Measurements from ENCODE around the gene PDX1.

Gene PDX1

DNA sequence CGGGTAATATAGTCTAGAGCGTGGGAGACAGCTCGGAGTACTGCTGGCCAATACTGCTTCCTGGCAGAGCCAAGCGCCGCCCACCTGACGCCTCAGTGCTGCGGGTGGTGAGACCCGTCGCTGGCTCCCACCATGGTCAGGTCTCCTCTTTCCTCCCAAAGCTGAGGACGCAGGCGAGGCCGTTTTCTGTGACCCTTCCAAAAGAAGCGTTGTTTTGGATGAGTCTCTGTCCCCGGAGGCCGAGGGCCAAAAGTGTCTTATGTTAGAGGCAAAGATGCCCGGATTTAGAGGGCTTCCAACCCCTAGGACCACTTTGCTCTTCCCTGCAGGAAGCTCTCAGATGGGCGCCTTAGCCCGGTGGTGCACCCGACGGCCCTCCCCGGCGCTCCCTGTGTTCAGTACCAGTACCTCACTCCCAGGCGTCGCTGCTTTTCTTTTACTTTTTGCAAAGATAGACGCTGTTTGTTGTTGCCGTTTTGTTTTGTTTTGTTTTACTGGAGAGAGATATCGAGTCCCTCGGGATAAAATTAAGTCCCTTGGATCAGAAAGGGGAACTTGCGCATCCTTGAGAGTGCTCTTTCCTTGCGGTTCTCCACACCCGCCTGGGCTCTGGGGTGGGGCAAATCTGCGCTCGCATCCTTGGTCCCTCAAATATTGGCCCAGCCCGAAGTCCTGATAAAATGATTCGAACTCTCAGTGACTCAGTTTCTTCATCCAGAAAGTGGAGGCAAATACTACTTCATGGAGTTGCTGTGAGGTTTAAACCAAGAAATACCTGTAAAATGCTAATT is 7.0 kb downstream of the PDX1 start:
- DNase-seq (ENCODE audit: low read depth) = no peak
- no peak overlapping the region for H3K4me3 ChIP-seq (ENCODE audit: control insufficient read depth, low read depth, low read length)
- TF ChIP-seq, protein P1, sequence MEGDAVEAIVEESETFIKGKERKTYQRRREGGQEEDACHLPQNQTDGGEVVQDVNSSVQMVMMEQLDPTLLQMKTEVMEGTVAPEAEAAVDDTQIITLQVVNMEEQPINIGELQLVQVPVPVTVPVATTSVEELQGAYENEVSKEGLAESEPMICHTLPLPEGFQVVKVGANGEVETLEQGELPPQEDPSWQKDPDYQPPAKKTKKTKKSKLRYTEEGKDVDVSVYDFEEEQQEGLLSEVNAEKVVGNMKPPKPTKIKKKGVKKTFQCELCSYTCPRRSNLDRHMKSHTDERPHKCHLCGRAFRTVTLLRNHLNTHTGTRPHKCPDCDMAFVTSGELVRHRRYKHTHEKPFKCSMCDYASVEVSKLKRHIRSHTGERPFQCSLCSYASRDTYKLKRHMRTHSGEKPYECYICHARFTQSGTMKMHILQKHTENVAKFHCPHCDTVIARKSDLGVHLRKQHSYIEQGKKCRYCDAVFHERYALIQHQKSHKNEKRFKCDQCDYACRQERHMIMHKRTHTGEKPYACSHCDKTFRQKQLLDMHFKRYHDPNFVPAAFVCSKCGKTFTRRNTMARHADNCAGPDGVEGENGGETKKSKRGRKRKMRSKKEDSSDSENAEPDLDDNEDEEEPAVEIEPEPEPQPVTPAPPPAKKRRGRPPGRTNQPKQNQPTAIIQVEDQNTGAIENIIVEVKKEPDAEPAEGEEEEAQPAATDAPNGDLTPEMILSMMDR (IDR thresholded peaks at IDR 0.05; ENCODE audit: control insufficient read depth, insufficient read depth, low read depth, low read length, missing control alignments) = no peak

DNA sequence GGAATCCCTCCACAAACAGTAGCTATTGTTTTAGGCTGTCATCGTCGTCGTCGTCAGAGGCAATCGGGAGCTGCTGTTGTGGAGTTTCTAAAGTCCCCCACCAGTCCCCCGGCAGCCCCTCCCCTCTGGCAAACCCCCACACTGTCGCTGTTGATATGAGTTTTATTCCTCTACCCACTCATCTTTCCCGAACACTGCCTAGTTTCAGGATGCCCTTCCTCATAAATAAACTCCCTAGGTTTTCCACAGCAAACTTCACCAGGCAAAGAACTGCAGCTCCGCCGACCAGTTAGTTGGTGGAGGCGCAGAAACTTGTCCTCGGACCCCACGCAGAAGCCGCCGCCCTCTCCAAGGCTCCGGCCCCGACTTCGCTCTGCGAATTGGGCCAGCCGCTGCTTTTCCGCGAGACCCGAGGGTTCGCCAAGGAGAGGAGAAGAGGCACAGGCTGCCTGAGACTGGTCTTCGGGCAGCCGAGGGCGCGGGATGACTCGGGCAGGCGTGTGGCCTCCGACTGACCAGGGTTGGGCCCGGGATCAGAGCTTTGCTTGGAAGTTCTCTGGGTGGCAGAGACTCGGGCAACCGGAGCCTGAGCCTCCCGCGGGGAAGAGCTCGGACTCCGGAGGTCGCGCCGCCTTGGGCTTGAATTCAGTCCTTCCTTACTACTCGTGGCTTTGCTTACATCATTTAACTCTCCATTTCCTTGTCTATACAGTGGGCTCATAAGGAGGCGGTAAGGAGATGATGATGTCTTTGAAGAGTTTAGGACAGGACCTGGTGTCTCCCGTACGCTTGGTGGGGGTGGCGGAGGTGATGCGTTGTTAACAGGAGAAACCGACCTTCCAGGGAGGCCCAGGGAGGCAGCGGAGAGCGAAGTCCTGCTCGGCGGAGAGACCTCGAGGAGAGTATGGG is 7.9 kb downstream of the PDX1 start:
- H3K4me3 ChIP-seq (ENCODE audit: control insufficient read depth, low read depth, low read length) = no peak overlapping the region
- no peak for DNase-seq (ENCODE audit: low read depth)
- TF ChIP-seq, protein P1 (IDR thresholded peaks at IDR 0.05; ENCODE audit: control insufficient read depth, insufficient read depth, low read depth, low read length, missing control alignments) = no peak

DNA sequence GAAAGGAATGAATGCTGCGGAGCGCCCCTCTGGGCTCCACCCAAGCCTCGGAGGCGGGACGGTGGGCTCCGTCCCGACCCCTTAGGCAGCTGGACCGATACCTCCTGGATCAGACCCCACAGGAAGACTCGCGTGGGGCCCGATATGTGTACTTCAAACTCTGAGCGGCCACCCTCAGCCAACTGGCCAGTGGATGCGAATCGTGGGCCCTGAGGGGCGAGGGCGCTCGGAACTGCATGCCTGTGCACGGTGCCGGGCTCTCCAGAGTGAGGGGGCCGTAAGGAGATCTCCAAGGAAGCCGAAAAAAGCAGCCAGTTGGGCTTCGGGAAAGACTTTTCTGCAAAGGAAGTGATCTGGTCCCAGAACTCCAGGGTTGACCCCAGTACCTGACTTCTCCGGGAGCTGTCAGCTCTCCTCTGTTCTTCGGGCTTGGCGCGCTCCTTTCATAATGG is 8.6 kb downstream of the PDX1 start:
- H3K4me3 ChIP-seq (ENCODE audit: control insufficient read depth, low read depth, low read length) = no peak overlapping the region
- TF ChIP-seq, protein P1 (IDR thresholded peaks at IDR 0.05; ENCODE audit: control insufficient read depth, insufficient read depth, low read depth, low read length, missing control alignments) = no peak
- DNase-seq (ENCODE audit: low read depth) = no peak

DNA sequence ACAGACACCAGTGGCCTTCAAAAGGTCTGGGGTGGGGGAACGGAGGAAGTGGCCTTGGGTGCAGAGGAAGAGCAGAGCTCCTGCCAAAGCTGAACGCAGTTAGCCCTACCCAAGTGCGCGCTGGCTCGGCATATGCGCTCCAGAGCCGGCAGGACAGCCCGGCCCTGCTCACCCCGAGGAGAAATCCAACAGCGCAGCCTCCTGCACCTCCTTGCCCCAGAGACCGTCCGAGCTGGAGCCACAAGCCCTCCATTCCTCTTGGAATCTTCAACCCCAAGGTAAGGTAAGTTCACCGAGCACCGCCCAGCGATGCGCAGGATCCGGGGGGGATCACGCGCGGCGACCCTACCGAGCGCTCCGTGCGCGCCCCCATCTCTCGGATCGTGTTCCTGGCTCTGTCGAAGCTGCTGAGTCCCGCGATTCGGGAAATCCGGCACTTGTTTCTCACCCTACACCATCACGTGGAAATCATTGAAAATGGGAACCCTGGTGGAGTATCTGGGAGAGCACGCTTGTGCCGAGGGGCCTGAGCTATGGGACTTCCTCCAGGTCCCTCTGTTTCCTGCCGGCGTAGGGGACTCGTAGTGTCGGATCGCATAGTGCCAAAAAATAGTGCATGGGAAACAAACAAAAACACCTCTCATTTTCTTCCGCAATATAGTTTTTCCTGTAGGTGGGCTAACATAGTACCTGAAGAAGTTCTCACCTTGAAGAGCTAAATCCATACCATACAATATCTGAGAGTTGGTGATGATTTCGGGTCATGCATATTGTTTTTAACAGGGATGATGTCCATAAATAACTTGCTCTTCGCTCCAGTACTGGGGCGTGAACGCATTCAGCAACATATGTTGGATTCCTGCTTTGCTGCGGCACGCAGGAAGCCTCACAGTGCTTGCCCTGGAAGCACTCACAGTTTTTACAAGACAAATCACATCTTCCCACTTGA is 9.3 kb downstream of the PDX1 start:
- H3K4me3 ChIP-seq (ENCODE audit: control insufficient read depth, low read depth, low read length) = no peak overlapping the region
- TF ChIP-seq, protein P1 (IDR thresholded peaks at IDR 0.05; ENCODE audit: control insufficient read depth, insufficient read depth, low read depth, low read length, missing control alignments) = no peak
- no peak for DNase-seq (ENCODE audit: low read depth)

DNA sequence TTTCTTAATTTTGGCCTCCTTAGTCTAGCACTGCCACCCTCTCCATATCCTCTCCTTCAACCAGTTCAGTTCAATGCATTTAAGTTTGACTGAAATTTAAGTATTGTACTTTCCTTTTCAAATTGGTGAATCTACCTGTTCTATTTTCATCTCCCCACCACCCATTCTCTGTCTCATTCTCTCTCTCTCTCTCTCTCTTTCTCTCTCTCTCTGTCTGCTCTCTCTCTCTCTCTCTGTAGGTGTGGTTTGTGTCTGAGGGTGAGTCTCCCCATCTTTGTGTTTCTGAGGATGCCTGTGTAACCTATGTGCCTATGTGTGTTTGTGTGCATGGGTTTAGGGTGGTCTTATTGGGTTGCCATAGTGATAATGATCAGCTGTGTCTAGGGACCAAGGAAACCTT is 10.1 kb downstream of the PDX1 start:
- TF ChIP-seq, protein P1 (IDR thresholded peaks at IDR 0.05; ENCODE audit: control insufficient read depth, insufficient read depth, low read depth, low read length, missing control alignments) = no peak
- no peak overlapping the region for H3K4me3 ChIP-seq (ENCODE audit: control insufficient read depth, low read depth, low read length)
- DNase-seq (ENCODE audit: low read depth) = no peak

DNA sequence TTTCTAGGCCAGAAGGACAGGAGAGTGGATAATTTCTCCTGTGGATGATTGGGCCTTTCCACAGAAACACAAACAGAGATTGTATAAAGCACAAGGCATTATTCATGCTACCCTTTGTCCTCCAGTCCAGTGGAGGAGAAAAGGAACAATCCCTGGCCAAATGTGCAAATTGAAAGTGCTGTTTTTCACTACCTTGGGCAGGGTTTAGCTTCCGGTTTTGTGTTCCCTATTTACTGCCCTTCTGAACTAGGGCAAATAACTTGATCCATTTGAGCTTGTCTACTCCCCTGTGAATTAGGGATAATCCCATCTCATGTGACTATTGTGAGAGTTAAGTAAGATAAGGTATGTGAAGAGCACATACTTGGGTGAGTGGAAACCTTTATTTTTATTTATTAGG is 13.3 kb downstream of the PDX1 start:
- no peak for DNase-seq (ENCODE audit: low read depth)
- no peak overlapping the region for H3K4me3 ChIP-seq (ENCODE audit: control insufficient read depth, low read depth, low read length)
- TF ChIP-seq, protein P1 (IDR thresholded peaks at IDR 0.05; ENCODE audit: control insufficient read depth, insufficient read depth, low read depth, low read length, missing control alignments) = no peak

Measured in AG09309 (cell line).